Natural killer cell (primary cell): ENCODE data around the gene TRMT2B. TPM values are rescaled to one million over a fixed set of nuclear protein-coding genes. Genes with fewer than 3 reads are reported as not detected.

Experiments
- ATAC-seq, 3 donors: fragments of 150-1000 bp in 2 of 3; fragments of 200-7000 bp in 1 of 3; cut with Tn5 transposase; 1 replicate in 1 of 3; 2 replicates in 2 of 3; pipeline ENCODE4 v1.10.0; 2021; ENCODE audit warnings: mild to moderate bottlenecking in 2 of 3, moderate library complexity in 2 of 3
- DNase-seq, 2 donors: peaks; one replicate each; pipeline versions ENCODE4 v3.0.0 to v3.0.0-alpha.2; 2013 to 2021; ENCODE audit warnings: mixed read lengths in 1 of 2
- H3K27ac ChIP-seq: one replicate; pipeline ENCODE4 v1.5.1; 2013; ENCODE audit warnings: mild to moderate bottlenecking, low read length
- H3K27me3 ChIP-seq: one replicate; pipeline ENCODE4 v1.6.1; 2013; ENCODE audit warnings: low read length; ENCODE audit not compliant: control insufficient read depth, insufficient read depth
- H3K36me3 ChIP-seq: one replicate; pipeline ENCODE4 v1.6.1; 2013; ENCODE audit warnings: low read length; ENCODE audit not compliant: control insufficient read depth, insufficient read depth
- H3K4me1 ChIP-seq: one replicate; pipeline ENCODE4 v1.6.1; 2013; ENCODE audit warnings: low read length; ENCODE audit not compliant: control insufficient read depth, insufficient read depth
- H3K4me3 ChIP-seq: one replicate; pipeline ENCODE4 v1.5.1; 2013; ENCODE audit warnings: low read length
- H3K9me3 ChIP-seq: one replicate; pipeline ENCODE4 v1.6.1; 2013; ENCODE audit warnings: low read length; ENCODE audit not compliant: control insufficient read depth, insufficient read depth
- H3K27ac Mint-ChIP-seq, 2 donors: one replicate each; pipeline ENCODE4 v1.8.0; 2022; ENCODE audit warnings: mild to moderate bottlenecking in 2 of 2, mixed read lengths in 2 of 2, moderate library complexity in 1 of 2
- H3K27me3 Mint-ChIP-seq, 2 donors: one replicate each; pipeline ENCODE4 v1.8.0; 2022; ENCODE audit warnings: low read depth in 2 of 2, mixed read lengths in 2 of 2
- H3K36me3 Mint-ChIP-seq: one replicate; pipeline ENCODE4 v1.8.0; 2022; ENCODE audit warnings: mixed read lengths
- H3K4me1 Mint-ChIP-seq, 2 donors: one replicate each; pipeline ENCODE4 v1.8.0; 2022; ENCODE audit warnings: mixed read lengths in 2 of 2
- H3K4me3 Mint-ChIP-seq: one replicate; pipeline ENCODE4 v1.8.0; 2022; ENCODE audit warnings: mild to moderate bottlenecking, moderate library complexity, mixed read lengths
- H3K9me3 Mint-ChIP-seq, 2 donors: one replicate each; pipeline ENCODE4 v1.8.0; 2022; ENCODE audit warnings: mixed read lengths in 2 of 2
- WGBS: methylation state at CpG from one replicate; pipeline ENCODE4 v1.1.7; 2013; ENCODE audit warnings: missing lambda C conversion rate; ENCODE audit not compliant: insufficient coverage; 5-methylcytosine and 5-hydroxymethylcytosine counted together
- intact Hi-C: fragments of 100-400 bp; cut with micrococcal nuclease; formaldehyde crosslinking; loops from one replicate; pipeline ENCODE4 v1.14.2; 2022
- total RNA-seq, 4 donors: library from RNA; stranded (reverse); fragments of 120-200 nt in 1 of 4; gene quantifications; one replicate each; pipeline versions ENCODE4 v1.2.3 to v1.2.4, GENCODE V29; 2013 to 2022
- TF ChIP-seq, protein P1 (sequence below): fragments of 200-600 bp; IDR thresholded peaks from one replicate; pipeline ENCODE4 v1.8.0; 2022; ENCODE audit warnings: antibody characterized with exemption

TRMT2B gene, protein sequence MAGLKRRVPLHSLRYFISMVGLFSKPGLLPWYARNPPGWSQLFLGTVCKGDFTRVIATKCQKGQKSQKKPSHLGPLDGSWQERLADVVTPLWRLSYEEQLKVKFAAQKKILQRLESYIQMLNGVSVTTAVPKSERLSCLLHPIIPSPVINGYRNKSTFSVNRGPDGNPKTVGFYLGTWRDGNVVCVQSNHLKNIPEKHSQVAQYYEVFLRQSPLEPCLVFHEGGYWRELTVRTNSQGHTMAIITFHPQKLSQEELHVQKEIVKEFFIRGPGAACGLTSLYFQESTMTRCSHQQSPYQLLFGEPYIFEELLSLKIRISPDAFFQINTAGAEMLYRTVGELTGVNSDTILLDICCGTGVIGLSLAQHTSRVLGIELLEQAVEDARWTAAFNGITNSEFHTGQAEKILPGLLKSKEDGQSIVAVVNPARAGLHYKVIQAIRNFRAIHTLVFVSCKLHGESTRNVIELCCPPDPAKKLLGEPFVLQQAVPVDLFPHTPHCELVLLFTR
- 10 to 100 TPM; 31.2 to 37.1 (median 36.7) TPM for total RNA-seq
- total RNA-seq (2013) = 49.2 TPM

DNA sequence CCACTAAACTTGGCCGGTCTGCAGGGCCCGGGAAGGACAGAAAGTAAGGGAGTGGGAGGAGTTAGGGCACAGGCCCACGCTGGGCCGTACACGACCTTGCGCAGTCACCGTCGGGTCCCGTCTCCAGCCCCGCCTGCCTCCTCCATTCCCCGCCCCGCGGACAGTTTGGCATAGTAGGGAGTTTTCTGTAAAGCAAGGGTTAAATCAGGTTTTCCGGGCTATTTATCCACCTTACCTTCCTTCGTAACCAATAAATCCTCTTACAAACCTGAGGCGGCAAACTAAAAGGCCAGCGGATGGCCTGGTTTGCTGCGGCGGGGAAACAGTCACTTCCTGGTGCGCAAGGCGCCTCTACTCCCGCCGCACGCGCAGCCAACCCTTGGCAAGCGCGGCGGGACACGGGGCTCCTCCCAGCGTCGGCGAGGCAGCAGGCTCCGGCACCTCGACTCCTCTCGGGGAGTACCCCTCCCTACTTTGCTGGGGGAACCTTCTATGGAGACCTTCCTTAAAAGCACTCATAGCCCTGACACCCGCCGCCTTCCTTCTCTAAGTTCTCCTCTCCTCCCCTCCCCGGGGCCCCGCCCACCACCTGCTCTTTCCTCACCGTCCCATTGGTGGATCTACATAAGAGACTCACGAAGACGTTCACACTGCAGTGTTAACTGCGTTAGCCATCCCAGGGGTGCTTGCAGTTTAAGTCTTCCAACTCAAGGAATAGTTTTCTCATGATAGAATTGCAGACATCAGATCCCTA, at the start of gene TRMT2B:
TSS of gene TRMT2B (minus strand) at position 563 of the 754 bp plus-strand sequence. CDS start 9,822 bp downstream, outside the sequence.
- Mint-ChIP-seq H3K27me3 (no peaks in the 10 kb centered on the region), H3K36me3 (no peaks in the 10 kb centered on the region), H3K4me3 (peak within 1 kb of the TSS; percentile 90), H3K9me3 (no peaks in the 10 kb centered on the region), H3K27ac (peak within 1 kb of the TSS; percentile 92 to 98), H3K4me1 (peaks cover 5 to 21% of the 10 kb centered on the region in 2 donors)
- H3K9me3 ChIP-seq = no peaks in the 10 kb centered on the region
- H3K4me3 ChIP-seq = peak within 1 kb of the TSS; percentile 87
- peak within 1 kb of the TSS; percentile 97 for H3K27ac ChIP-seq
- 0% methylated on average over 31 of the region's 43 CpGs for WGBS
- ATAC-seq (peak; percentile 85 to 95 (median 87)), DNase-seq (peak; percentile 54 to 85)
- no peaks in the 10 kb centered on the region for H3K36me3 ChIP-seq
- H3K4me1 ChIP-seq = peaks cover 11% of the 10 kb centered on the region
- no peaks in the 10 kb centered on the region for H3K27me3 ChIP-seq
- intact Hi-C loops = loop anchor here (2.0 kb wide), 1 partner anchor 47 kb away; the partner anchor contains the start of gene CENPI
- TF ChIP-seq, protein P1, sequence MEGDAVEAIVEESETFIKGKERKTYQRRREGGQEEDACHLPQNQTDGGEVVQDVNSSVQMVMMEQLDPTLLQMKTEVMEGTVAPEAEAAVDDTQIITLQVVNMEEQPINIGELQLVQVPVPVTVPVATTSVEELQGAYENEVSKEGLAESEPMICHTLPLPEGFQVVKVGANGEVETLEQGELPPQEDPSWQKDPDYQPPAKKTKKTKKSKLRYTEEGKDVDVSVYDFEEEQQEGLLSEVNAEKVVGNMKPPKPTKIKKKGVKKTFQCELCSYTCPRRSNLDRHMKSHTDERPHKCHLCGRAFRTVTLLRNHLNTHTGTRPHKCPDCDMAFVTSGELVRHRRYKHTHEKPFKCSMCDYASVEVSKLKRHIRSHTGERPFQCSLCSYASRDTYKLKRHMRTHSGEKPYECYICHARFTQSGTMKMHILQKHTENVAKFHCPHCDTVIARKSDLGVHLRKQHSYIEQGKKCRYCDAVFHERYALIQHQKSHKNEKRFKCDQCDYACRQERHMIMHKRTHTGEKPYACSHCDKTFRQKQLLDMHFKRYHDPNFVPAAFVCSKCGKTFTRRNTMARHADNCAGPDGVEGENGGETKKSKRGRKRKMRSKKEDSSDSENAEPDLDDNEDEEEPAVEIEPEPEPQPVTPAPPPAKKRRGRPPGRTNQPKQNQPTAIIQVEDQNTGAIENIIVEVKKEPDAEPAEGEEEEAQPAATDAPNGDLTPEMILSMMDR = no peak

DNA sequence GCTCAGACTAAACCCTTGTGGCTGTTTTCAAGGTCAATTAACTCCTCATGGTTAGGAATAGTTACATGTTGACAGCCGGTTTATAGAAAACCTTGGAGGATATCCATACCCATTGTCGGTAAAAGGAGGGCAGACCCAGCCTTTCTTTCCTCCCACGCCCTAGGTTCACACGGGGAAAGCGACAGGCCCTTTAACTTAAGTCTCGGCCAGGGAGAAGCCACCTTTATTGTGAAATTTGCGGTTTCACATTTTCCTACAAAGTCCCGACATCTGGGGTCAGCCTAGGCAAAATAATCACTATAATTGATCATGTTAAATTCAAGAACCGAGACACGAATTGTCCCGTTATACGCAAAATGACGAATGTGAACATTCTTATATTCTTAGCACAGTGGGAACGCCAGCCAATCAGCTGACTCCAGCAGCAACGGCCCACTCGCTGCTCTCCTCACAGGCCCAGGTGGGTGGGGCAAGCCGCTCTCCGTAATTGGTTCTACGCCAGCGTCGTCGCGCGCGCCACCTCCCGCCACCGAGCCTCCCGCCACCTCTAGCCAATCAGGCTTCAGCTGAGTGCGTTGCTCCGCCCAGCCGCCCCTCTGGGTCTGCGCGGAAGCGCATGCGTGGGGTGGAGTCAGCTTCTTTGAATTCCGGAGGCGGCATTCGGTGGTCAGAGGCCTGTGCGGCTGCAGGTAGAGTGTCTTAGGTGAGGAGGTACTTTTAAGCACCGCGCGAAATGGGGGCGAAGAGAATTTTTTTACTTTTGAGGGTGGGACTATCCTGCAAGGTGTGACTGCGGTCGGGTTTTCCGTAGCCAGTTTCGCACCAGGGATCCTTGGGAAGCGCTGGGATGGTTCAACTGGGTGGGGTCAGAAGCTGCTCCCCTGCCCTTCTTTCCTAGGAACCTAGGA, 45.9 kb upstream of the TRMT2B start, which contains the start of gene CENPI:
TSS of gene CENPI (plus strand) at position 659 of the 908 bp plus-strand sequence. CDS start 2,867 bp downstream, outside the sequence.
- peaks cover 7 to 15% of the 10 kb centered on the region in 2 donors for H3K4me1 Mint-ChIP-seq
- H3K27me3 Mint-ChIP-seq = no peaks in the 10 kb centered on the region
- H3K9me3 Mint-ChIP-seq = no peaks in the 10 kb centered on the region
- H3K9me3 ChIP-seq = no peaks in the 10 kb centered on the region
- H3K4me1 ChIP-seq = peaks cover 6% of the 10 kb centered on the region
- H3K4me3 ChIP-seq = peak within 1 kb of the TSS; percentile 63
- H3K27ac Mint-ChIP-seq = peak within 1 kb of the TSS; percentile 87 to 89
- H3K27ac ChIP-seq = peak within 1 kb of the TSS; percentile 84
- peak within 1 kb of the TSS; percentile 90 for H3K4me3 Mint-ChIP-seq
- H3K36me3 Mint-ChIP-seq = no peaks in the 10 kb centered on the region
- ATAC-seq = peak; percentile 99 to 100 (median 99)
- TF ChIP-seq, protein P1 = no peak
- H3K36me3 ChIP-seq = no peaks in the 10 kb centered on the region
- intact Hi-C loops = loop anchor here (2.0 kb wide), 1 partner anchor 45 kb away; the partner anchor contains the start of gene TRMT2B
- WGBS = 0% methylated on average over 42 of the region's 48 CpGs
- peak; percentile 86 to 95 for DNase-seq
- no peaks in the 10 kb centered on the region for H3K27me3 ChIP-seq

DNA sequence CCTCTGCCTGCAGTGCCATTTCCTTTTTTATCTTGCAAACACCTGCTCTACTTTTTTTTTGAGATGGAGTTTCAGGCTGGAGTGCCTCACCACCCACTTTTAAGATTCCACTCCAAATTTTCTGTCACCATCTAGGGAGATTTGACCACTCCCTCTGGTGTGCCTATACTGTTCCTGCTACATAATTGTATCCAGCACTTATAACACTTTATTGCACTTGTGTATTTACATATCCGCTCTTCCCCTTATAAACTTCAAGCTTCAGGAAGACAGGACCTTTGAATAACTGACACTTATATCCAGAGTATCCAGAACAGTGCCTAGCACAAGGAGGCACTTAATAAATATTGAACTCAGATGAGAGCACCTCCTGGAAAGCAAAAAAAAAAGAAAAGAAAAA, 39.9 kb upstream of the TRMT2B start:
- intact Hi-C loops = no loop called here
- no peak for ATAC-seq
- H3K4me3 Mint-ChIP-seq = no peak overlapping the region

More for the DNA sequence above, 39.9 kb upstream of the TRMT2B start:
- Mint-ChIP-seq H3K4me1 (no peaks in the 10 kb centered on the region), H3K9me3 (no peaks in the 10 kb centered on the region), H3K36me3 (no peaks in the 10 kb centered on the region), H3K27ac (no peak overlapping the region), H3K27me3 (peaks cover 0 to 6% of the 10 kb centered on the region in 2 donors)
- H3K4me1 ChIP-seq = no peaks in the 10 kb centered on the region
- H3K4me3 ChIP-seq = no peak overlapping the region
- TF ChIP-seq, protein P1 = no peak
- H3K27ac ChIP-seq = no peak overlapping the region
- H3K9me3 ChIP-seq = no peaks in the 10 kb centered on the region
- DNase-seq = no peak
- no peaks in the 10 kb centered on the region for H3K27me3 ChIP-seq
- H3K36me3 ChIP-seq = no peaks in the 10 kb centered on the region
- WGBS = no CpG with 5 or more reads among the region's 1 CpG
